Kidney epithelial cell (primary cell): ENCODE data around the gene DCPS. TPM values are rescaled to one million over a fixed set of nuclear protein-coding genes. Genes with fewer than 3 reads are reported as not detected.
"Not testable (repeated sequence)": the region's sequence is repeated elsewhere in the genome, so short reads cannot be mapped to it uniquely, and the experiment has no call there.

Source experiments
- DNase-seq: peaks from one replicate; pipeline ENCODE4 v3.0.0-alpha.2; 2010; ENCODE audit warnings: low read depth
- H3K27me3 ChIP-seq: 2 replicates; pipeline ENCODE4 v1.6.0; 2011; ENCODE audit warnings: low read length; ENCODE audit not compliant: control insufficient read depth, insufficient read depth
- H3K36me3 ChIP-seq: 2 replicates; pipeline ENCODE4 v1.5.1; 2011; ENCODE audit warnings: low read length; ENCODE audit not compliant: control insufficient read depth, insufficient read depth
- H3K4me3 ChIP-seq: 2 replicates; pipeline ENCODE4 v1.5.1; 2011; ENCODE audit warnings: low read depth, mild to moderate bottlenecking, control low read depth, low read length
- CTCF ChIP-seq: IDR thresholded peaks from 2 replicates; pipeline ENCODE4 v1.5.1; 2011; ENCODE audit warnings: mild to moderate bottlenecking, moderate library complexity, low read length, control low read depth, inconsistent platforms; ENCODE audit not compliant: insufficient read depth, poor library complexity, severe bottlenecking
- total RNA-seq: library from RNA; depleted of rRNA; stranded (reverse); fragments of >200 nt; gene quantifications from 2 replicates; pipeline ENCODE4 v1.2.3, GENCODE V29; 2015

DCPS gene
- total RNA-seq, 1 donor from 2014 or later, result 15.0 TPM

GRCh38 chr11:126391970-126392632, 88.2 kb downstream of the DCPS start:
- no peak for DNase-seq
- H3K36me3 ChIP-seq, result no peaks in the 10 kb centered on the region
- H3K4me3 ChIP-seq, result no peak overlapping the region
- no peak for TF ChIP-seq CTCF
- H3K27me3 ChIP-seq, result no peaks in the 10 kb centered on the region

- no peaks in the 10 kb centered on the region for H3K27me3 ChIP-seq
- DNase-seq, result no peak
- no peaks in the 10 kb centered on the region for H3K36me3 ChIP-seq
- TF ChIP-seq CTCF, result no peak
- H3K4me3 ChIP-seq, result no peak overlapping the region
Observed at GRCh38 chr11:126392633-126393013, 88.8 kb downstream of the DCPS start.

- H3K27me3 ChIP-seq, result no peaks in the 10 kb centered on the region
- no peak overlapping the region for H3K4me3 ChIP-seq
- no peak for TF ChIP-seq CTCF
- DNase-seq, result no peak
- H3K36me3 ChIP-seq, result no peaks in the 10 kb centered on the region
Observed at GRCh38 chr11:126393143-126393542, 89.3 kb downstream of the DCPS start.

GRCh38 chr11:126394036-126394435, 90.2 kb downstream of the DCPS start:
- Histone ChIP-seq H3K36me3 (no peaks in the 10 kb centered on the region), H3K27me3 (no peaks in the 10 kb centered on the region), H3K4me3 (no peak overlapping the region)
- no peak for TF ChIP-seq CTCF
- no peak for DNase-seq

GRCh38 chr11:126394634-126395072, 90.8 kb downstream of the DCPS start:
- H3K4me3 ChIP-seq, H3K36me3 ChIP-seq, DNase-seq, H3K27me3 ChIP-seq: not testable (repeated sequence)

Other genes starting within 250 kb of the DCPS start
- gene CDON, start 241.2 kb upstream of the DCPS start, total RNA-seq, result 8.1 and 10.4 TPM in 2 replicates
- gene RPUSD4, start 92.4 kb upstream of the DCPS start, total RNA-seq, result 25.5 and 27.0 TPM in 2 replicates
- gene FAM118B, start 92.3 kb upstream of the DCPS start, total RNA-seq, result 35.3 and 36.0 TPM in 2 replicates
- 86.2 and 101 TPM in 2 replicates for gene SRPRA, start 35.2 kb upstream of the DCPS start, total RNA-seq
- gene FOXRED1, start 34.9 kb upstream of the DCPS start, total RNA-seq, result 26.3 and 27.4 TPM in 2 replicates
- 7.1 and 11.7 TPM in 2 replicates for gene TIRAP, start 21.0 kb upstream of the DCPS start, total RNA-seq
- gene ST3GAL4, start 51.6 kb downstream of the DCPS start, total RNA-seq, result 12.7 and 15.7 TPM in 2 replicates